IPS-18a (cell line): ENCODE measurements around the gene OR6J1.
"Not testable (repeated sequence)": the region's sequence is repeated elsewhere in the genome, so short reads cannot be mapped to it uniquely, and the experiment has no call there.

ENCODE experiments used
- H3K27ac ChIP-seq: one replicate; pipeline ENCODE4 v1.5.1; 2013; ENCODE audit warnings: low read length
- H3K27me3 ChIP-seq: one replicate; pipeline ENCODE4 v1.6.1; 2013; ENCODE audit warnings: mild to moderate bottlenecking, low read length; ENCODE audit not compliant: control insufficient read depth, insufficient read depth
- H3K36me3 ChIP-seq: one replicate; pipeline ENCODE4 v1.6.1; 2013; ENCODE audit warnings: low read depth, low read length; ENCODE audit not compliant: control insufficient read depth
- H3K4me1 ChIP-seq: one replicate; pipeline ENCODE4 v1.6.1; 2013; ENCODE audit warnings: low read depth, low read length; ENCODE audit not compliant: control insufficient read depth
- H3K4me3 ChIP-seq: one replicate; pipeline ENCODE4 v1.5.1; 2013; ENCODE audit warnings: low read length
- H3K9ac ChIP-seq: one replicate; pipeline ENCODE4 v1.6.1; 2013; ENCODE audit warnings: mild to moderate bottlenecking, low read length, moderate library complexity
- H3K9me3 ChIP-seq: one replicate; pipeline ENCODE4 v1.6.1; 2013; ENCODE audit warnings: low read depth, low read length; ENCODE audit not compliant: control insufficient read depth

OR6J1 gene

GRCh38 chr14:22644305-22644635 is at the start of gene OR6J1:
Gene OR6J1, minus strand, starts transcription at chr14:22644352. Its CDS starts 9,541 bp downstream, at chr14:22634811.
- H3K9ac ChIP-seq, result no peak within 1 kb of the TSS
- H3K27ac ChIP-seq, result no peak within 1 kb of the TSS
- no peaks in the 10 kb centered on the region for H3K4me1 ChIP-seq
- no peaks in the 10 kb centered on the region for H3K36me3 ChIP-seq
- no peaks in the 10 kb centered on the region for H3K9me3 ChIP-seq
- no peaks in the 10 kb centered on the region for H3K27me3 ChIP-seq
- H3K4me3 ChIP-seq, result no peak within 1 kb of the TSS

- Histone ChIP-seq H3K9me3 (no peaks in the 10 kb centered on the region), H3K4me3 (no peak overlapping the region), H3K4me1 (no peaks in the 10 kb centered on the region), H3K27me3 (no peaks in the 10 kb centered on the region), H3K9ac (no peak overlapping the region), H3K27ac (no peak overlapping the region), H3K36me3 (no peaks in the 10 kb centered on the region)
Measured at GRCh38 chr14:22692194-22692593, 48.0 kb upstream of the OR6J1 start.

GRCh38 chr14:22691171-22691570 is 47.0 kb upstream of the OR6J1 start:
- Histone ChIP-seq H3K9me3 (no peaks in the 10 kb centered on the region), H3K9ac (no peak overlapping the region), H3K36me3 (no peaks in the 10 kb centered on the region), H3K4me3 (no peak overlapping the region), H3K27ac (no peak overlapping the region), H3K27me3 (no peaks in the 10 kb centered on the region), H3K4me1 (peaks cover 3% of the 10 kb centered on the region)

- H3K36me3 ChIP-seq, result no peaks in the 10 kb centered on the region
- no peak overlapping the region for H3K9ac ChIP-seq
- H3K27ac ChIP-seq, result no peak overlapping the region
- no peaks in the 10 kb centered on the region for H3K27me3 ChIP-seq
- H3K4me1 ChIP-seq, result peaks cover 8% of the 10 kb centered on the region
- H3K4me3 ChIP-seq, result no peak overlapping the region
- H3K9me3 ChIP-seq, result no peaks in the 10 kb centered on the region
Measured at GRCh38 chr14:22689199-22689598, 45.0 kb upstream of the OR6J1 start.

- H3K4me3 ChIP-seq, H3K4me1 ChIP-seq, H3K9ac ChIP-seq, H3K9me3 ChIP-seq, H3K36me3 ChIP-seq, H3K27ac ChIP-seq, H3K27me3 ChIP-seq: not testable (repeated sequence)
Measured at GRCh38 chr14:22687969-22688368, 43.8 kb upstream of the OR6J1 start.

- H3K4me1 ChIP-seq, H3K36me3 ChIP-seq, H3K27ac ChIP-seq, H3K27me3 ChIP-seq, H3K9me3 ChIP-seq, H3K9ac ChIP-seq, H3K4me3 ChIP-seq: not testable (repeated sequence)
Measured at GRCh38 chr14:22686176-22686611, 42.0 kb upstream of the OR6J1 start.

- Histone ChIP-seq H3K36me3 (no peaks in the 10 kb centered on the region), H3K4me3 (no peak overlapping the region), H3K9ac (no peak overlapping the region), H3K27me3 (no peaks in the 10 kb centered on the region), H3K27ac (no peak overlapping the region), H3K9me3 (no peaks in the 10 kb centered on the region), H3K4me1 (peaks cover 8% of the 10 kb centered on the region)
Measured at GRCh38 chr14:22685467-22685866, 41.3 kb upstream of the OR6J1 start.

- not testable (repeated sequence) for H3K9ac ChIP-seq, H3K36me3 ChIP-seq, H3K27ac ChIP-seq, H3K4me1 ChIP-seq, H3K4me3 ChIP-seq, H3K9me3 ChIP-seq, H3K27me3 ChIP-seq
Measured at GRCh38 chr14:22683428-22683827, 39.3 kb upstream of the OR6J1 start.

GRCh38 chr14:22678221-22678620 is 34.1 kb upstream of the OR6J1 start:
- Histone ChIP-seq H3K27ac (no peak overlapping the region), H3K9me3 (no peaks in the 10 kb centered on the region), H3K27me3 (no peaks in the 10 kb centered on the region)

GRCh38 chr14:22677551-22677950 is 33.4 kb upstream of the OR6J1 start:
- not testable (repeated sequence) for H3K4me3 ChIP-seq, H3K9ac ChIP-seq, H3K9me3 ChIP-seq, H3K36me3 ChIP-seq, H3K27me3 ChIP-seq, H3K27ac ChIP-seq, H3K4me1 ChIP-seq

More at GRCh38 chr14:22678221-22678620, 34.1 kb upstream of the OR6J1 start:
- Histone ChIP-seq H3K9ac (no peak overlapping the region), H3K4me1 (no peaks in the 10 kb centered on the region), H3K4me3 (no peak overlapping the region), H3K36me3 (no peaks in the 10 kb centered on the region)

- Histone ChIP-seq H3K36me3 (no peaks in the 10 kb centered on the region), H3K4me3 (no peak overlapping the region), H3K9me3 (no peaks in the 10 kb centered on the region), H3K4me1 (no peaks in the 10 kb centered on the region), H3K27me3 (no peaks in the 10 kb centered on the region), H3K27ac (no peak overlapping the region), H3K9ac (no peak overlapping the region)
Measured at GRCh38 chr14:22671622-22672021, 27.5 kb upstream of the OR6J1 start.

- Histone ChIP-seq H3K36me3 (no peaks in the 10 kb centered on the region), H3K9ac (no peak overlapping the region), H3K4me3 (no peak overlapping the region), H3K27me3 (no peaks in the 10 kb centered on the region), H3K27ac (no peak overlapping the region), H3K9me3 (no peaks in the 10 kb centered on the region), H3K4me1 (peaks cover under 1% of the 10 kb centered on the region)
Measured at GRCh38 chr14:22668863-22669262, 24.7 kb upstream of the OR6J1 start.
